ENCODE results near the gene LRBA. TPM values are rescaled to one million over a fixed set of nuclear protein-coding genes. Genes with fewer than 3 reads are reported as not detected.
"Not testable (repeated sequence)": the region's sequence is repeated elsewhere in the genome, so short reads cannot be mapped to it uniquely, and the experiment has no call there.

LRBA gene
- total RNA-seq, 1 donor from 2014 or later: 66.2 TPM

GRCh38 chr4:150569998-150570535, 445.0 kb downstream of the LRBA start:
- Mint-ChIP-seq H3K27ac (peak overlapping the region; percentile 39), H3K27me3 (ENCODE audit: low read depth) (no peaks in the 10 kb centered on the region), H3K4me1 (peaks cover 19% of the 10 kb centered on the region), H3K9me3 (peaks cover under 1% of the 10 kb centered on the region), H3K4me3 (no peak overlapping the region), H3K36me3 (peaks cover 2% of the 10 kb centered on the region)
- no peak for DNase-seq (ENCODE audit: low spot score in 2 of 2, unreplicated experiment in 2 of 2)
- TF ChIP-seq, protein P1, sequence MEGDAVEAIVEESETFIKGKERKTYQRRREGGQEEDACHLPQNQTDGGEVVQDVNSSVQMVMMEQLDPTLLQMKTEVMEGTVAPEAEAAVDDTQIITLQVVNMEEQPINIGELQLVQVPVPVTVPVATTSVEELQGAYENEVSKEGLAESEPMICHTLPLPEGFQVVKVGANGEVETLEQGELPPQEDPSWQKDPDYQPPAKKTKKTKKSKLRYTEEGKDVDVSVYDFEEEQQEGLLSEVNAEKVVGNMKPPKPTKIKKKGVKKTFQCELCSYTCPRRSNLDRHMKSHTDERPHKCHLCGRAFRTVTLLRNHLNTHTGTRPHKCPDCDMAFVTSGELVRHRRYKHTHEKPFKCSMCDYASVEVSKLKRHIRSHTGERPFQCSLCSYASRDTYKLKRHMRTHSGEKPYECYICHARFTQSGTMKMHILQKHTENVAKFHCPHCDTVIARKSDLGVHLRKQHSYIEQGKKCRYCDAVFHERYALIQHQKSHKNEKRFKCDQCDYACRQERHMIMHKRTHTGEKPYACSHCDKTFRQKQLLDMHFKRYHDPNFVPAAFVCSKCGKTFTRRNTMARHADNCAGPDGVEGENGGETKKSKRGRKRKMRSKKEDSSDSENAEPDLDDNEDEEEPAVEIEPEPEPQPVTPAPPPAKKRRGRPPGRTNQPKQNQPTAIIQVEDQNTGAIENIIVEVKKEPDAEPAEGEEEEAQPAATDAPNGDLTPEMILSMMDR (IDR thresholded peaks at IDR 0.05; ENCODE audit: unreplicated experiment): no peak

DNA sequence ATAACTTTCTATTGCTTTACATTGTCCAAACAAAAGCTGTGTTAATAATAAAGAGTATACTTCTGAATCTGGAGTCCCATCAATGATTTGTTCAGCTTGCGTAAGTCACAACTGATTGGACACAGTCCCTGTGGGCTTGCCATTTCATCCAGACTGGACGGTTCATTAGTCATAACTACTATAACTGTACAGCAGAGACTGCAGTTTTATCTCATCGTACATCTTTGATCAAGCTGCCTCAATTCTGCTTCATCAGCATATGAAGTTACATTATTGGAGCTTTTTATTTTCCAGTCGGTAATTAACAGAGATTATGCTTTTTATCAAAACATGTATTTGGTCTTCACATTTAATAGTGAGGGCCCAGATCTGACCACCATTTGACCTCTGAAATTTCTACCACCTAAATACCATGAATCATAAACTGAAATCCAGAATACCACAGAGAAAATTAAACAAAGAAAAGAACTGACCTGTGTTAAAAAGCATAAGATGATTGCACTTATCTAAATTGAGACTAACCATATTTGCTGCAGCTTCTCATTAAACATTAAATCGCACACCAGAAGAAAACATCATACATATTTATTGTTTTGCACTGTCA, 445.6 kb downstream of the LRBA start:
- H3K4me1 Mint-ChIP-seq: peaks cover 19% of the 10 kb centered on the region

DNA sequence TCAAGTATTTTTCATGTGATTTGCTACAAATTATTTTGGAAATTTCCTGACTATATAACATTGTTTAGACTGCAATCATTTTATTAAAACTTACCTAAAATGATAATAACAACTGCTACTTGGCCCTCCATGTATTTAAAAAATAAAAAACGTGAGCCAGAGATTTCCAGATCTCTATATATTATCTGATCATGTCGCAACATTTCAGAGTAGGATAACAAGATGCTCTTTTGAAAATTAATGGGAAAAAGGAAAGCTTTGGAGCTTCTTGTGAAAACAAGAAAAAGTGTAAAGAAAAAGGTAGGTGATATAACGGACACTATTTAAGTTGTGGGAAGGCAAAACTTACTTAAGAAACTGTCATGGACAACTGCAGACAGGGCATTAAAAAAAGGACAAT, 448.0 kb downstream of the LRBA start:
- Mint-ChIP-seq H3K4me1 (peaks cover 17% of the 10 kb centered on the region), H3K9me3 (peaks cover 17% of the 10 kb centered on the region), H3K36me3 (peaks cover 17% of the 10 kb centered on the region), H3K27ac (no peak overlapping the region), H3K27me3 (ENCODE audit: low read depth) (no peaks in the 10 kb centered on the region), H3K4me3 (no peak overlapping the region)
- TF ChIP-seq, protein P1 (IDR thresholded peaks at IDR 0.05; ENCODE audit: unreplicated experiment): no peak
- no peak for DNase-seq (ENCODE audit: low spot score in 2 of 2, unreplicated experiment in 2 of 2)

More for the DNA sequence above, 445.6 kb downstream of the LRBA start:
- Mint-ChIP-seq H3K9me3 (peaks cover 7% of the 10 kb centered on the region), H3K27ac (peak overlapping the region; percentile 39), H3K36me3 (peaks cover 7% of the 10 kb centered on the region), H3K4me3 (no peak overlapping the region), H3K27me3 (ENCODE audit: low read depth) (no peaks in the 10 kb centered on the region)
- no peak for DNase-seq (ENCODE audit: low spot score in 2 of 2, unreplicated experiment in 2 of 2)
- TF ChIP-seq, protein P1 (IDR thresholded peaks at IDR 0.05; ENCODE audit: unreplicated experiment): no peak

- H3K4me3 Mint-ChIP-seq; DNase-seq (ENCODE audit: low spot score in 2 of 2, unreplicated experiment in 2 of 2); H3K4me1 Mint-ChIP-seq; H3K27me3 Mint-ChIP-seq (ENCODE audit: low read depth); H3K27ac Mint-ChIP-seq: not testable (repeated sequence)
- H3K9me3 Mint-ChIP-seq: peaks cover 17% of the 10 kb centered on the region
- peaks cover 17% of the 10 kb centered on the region for H3K36me3 Mint-ChIP-seq
Observed at GRCh38 chr4:150564967-150565366, 450.1 kb downstream of the LRBA start.

- no peak overlapping the region for H3K4me3 Mint-ChIP-seq
- DNase-seq (ENCODE audit: low spot score in 2 of 2, unreplicated experiment in 2 of 2): no peak
- H3K36me3 Mint-ChIP-seq: peaks cover 19% of the 10 kb centered on the region
- TF ChIP-seq, protein P1 (IDR thresholded peaks at IDR 0.05; ENCODE audit: unreplicated experiment): no peak
- H3K27me3 Mint-ChIP-seq (ENCODE audit: low read depth): no peaks in the 10 kb centered on the region
- H3K27ac Mint-ChIP-seq: no peak overlapping the region
- H3K4me1 Mint-ChIP-seq: no peaks in the 10 kb centered on the region
- H3K9me3 Mint-ChIP-seq: peaks cover 20% of the 10 kb centered on the region
Observed at GRCh38 chr4:150562751-150563150, 452.3 kb downstream of the LRBA start.

DNA sequence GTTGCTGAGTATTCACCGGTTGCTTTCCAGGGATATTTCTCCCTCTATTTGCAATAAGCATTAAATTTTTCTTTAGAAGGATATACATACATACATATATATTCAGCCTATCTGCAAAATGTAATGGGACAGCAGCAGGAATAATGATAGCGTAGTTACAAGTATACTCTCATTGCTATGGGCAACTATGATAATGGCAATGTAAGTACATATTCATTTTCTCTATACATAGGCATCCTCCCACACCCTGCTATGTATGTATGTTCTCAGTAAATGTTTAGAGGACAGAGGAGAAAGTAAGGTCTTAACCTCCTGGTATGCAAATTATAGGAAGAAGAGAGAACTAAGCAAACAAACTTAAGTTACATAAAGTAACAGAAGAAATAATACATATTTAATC, 452.8 kb downstream of the LRBA start:
- no peak for DNase-seq (ENCODE audit: low spot score in 2 of 2, unreplicated experiment in 2 of 2)
- TF ChIP-seq, protein P1 (IDR thresholded peaks at IDR 0.05; ENCODE audit: unreplicated experiment): no peak
- Mint-ChIP-seq H3K36me3 (peaks cover 19% of the 10 kb centered on the region), H3K27ac (no peak overlapping the region), H3K9me3 (peaks cover 20% of the 10 kb centered on the region), H3K4me1 (no peaks in the 10 kb centered on the region), H3K27me3 (ENCODE audit: low read depth) (no peaks in the 10 kb centered on the region), H3K4me3 (no peak overlapping the region)
